Right kidney (tissue), 1 donor: ENCODE data around the gene AARS1.
"Not testable (repeated sequence)": the region's sequence is repeated elsewhere in the genome, so short reads cannot be mapped to it uniquely, and the experiment has no call there.

Experiments
- DNase-seq: peaks from one replicate; pipeline ENCODE4 v3.0.0-alpha.2; 2016

AARS1 gene

DNA sequence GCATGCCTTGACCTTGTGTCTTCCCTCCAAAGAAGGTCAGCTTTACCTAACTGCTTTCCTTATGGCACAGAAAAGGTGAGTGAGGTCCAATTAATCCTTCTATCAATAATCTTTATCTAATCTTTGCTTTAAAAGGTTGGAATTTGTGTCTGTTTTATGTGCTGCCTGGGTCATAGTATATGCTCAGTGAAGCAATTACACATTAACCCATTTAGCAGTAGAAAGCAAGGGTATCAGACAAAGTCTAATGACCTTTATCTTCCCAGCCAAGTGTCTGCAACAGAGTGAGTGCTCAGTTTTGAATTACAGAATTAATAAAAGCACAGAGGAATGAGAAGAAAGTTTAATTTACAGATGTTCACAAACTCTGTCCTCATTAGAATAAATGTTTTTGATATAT lies 63.3 kb downstream of the AARS1 start:
- DNase-seq: not testable (repeated sequence)

DNA sequence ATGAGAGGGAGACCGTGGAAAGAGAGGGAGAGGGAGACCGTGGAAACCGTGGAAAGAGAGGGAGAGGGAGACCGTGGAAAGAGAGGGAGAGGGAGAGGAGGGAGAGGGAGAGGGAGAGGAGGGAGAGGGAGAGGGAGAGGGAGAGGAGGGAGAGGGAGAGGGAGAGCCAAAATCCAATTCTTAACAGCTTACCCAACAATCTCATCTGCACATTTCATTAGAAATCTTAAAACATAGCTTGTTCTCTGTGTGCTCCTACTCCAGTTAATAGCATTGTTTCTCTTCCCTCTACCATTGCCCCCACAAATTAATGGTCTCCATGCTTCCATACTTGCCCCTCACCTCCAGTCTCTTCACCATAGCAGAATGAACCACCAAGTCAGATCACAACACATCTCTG lies 63.9 kb downstream of the AARS1 start:
- DNase-seq: not testable (repeated sequence)

DNA sequence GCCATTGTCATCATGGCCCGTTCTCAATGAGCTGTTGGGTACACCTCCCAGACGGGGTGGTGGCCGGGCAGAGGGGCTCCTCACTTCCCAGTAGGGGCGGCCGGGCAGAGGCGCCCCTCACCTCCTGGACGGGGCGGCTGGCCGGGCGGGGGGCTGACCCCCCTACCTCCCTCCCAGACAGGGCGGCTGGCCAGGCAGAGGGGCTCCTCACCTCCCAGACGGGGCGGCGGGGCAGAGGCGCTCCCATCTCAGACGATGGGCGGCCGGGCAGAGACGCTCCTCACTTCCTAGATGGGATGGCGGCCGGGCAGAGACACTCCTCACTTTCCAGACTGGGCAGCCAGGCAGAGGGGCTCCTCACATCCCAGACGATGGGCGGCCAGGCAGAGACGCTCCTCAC lies 64.7 kb downstream of the AARS1 start:
- DNase-seq: not testable (repeated sequence)

DNA sequence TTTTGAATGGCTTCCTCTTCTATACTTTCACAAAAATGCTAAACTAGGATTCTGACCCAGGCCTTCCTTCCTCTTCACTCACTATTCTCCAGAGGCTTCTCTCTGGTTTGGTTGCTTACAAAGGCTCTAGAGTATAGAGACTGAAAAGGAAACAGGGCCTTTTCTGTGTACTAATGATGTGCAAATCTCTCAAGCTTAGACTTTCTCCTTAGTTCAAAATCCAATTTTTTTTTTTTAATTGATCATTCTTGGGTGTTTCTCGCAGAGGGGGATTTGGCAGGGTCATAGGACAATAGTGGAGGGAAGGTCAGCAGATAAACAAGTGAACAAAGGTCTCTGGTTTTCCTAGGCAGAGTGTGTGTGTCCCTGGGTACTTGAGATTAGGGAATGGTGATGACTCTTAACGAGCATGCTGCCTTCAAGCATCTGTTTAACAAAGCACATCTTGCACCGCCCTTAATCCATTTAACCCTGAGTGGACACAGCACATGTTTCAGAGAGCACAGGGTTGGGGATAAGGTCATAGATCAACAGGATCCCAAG lies 65.3 kb downstream of the AARS1 start:
- not testable (repeated sequence) for DNase-seq

DNA sequence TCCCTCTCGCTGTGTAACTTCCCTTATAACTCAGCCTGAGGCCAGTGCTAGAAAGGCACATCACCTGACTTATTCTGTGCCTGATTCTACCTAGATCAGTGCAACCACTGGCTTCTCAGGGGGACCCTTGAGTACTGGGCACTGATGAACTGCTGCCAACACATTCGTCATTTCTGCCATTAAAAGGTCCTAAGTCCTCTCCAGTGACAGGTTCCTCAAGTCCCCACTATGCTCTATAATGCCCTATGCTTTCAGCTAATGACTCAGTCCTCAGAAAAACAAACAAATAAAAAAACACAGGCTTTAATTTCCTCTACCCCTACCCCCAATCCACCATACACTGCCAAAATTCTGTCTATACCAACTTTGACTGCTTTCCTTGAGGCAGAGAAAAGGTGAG lies 66.1 kb downstream of the AARS1 start:
- not testable (repeated sequence) for DNase-seq

DNA sequence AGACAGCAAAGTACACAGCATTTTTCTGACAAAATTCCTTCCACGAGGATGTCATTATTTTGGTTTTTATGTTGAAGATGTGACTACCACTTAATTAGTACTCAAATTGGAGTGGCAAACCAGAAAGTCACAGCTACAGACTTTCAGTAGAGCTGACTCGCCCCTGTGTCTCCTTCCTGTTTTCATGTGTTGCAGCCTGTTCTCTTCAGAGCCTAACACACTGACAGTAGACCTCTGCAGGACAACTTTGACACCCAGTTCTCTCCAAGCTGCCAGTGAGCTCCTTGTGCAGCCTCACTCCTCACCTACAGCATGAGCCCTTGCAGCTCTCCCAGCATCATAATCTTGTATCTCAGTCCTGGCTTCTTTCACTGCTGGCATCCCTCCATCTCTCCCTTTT lies 66.7 kb downstream of the AARS1 start:
- not testable (repeated sequence) for DNase-seq

DNA sequence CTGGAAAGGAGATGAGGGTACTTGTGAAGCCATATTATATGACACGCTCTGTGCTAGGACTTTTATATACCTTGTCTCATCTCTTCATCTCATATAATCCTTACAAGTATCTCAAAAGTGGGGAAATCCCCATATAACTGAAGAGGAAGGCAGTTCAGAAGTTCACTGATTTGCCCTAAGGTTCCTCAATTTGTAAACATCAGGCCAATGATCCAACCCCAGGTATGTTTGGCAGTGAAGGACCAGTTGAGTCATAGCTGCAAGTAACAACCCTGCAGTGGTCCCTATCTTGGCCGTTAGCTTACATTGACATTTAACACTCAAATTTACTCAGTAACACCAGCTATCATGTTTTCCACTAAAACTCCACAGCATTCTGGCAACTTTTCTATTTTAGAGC lies 70.7 kb downstream of the AARS1 start:
- not testable (repeated sequence) for DNase-seq

DNA sequence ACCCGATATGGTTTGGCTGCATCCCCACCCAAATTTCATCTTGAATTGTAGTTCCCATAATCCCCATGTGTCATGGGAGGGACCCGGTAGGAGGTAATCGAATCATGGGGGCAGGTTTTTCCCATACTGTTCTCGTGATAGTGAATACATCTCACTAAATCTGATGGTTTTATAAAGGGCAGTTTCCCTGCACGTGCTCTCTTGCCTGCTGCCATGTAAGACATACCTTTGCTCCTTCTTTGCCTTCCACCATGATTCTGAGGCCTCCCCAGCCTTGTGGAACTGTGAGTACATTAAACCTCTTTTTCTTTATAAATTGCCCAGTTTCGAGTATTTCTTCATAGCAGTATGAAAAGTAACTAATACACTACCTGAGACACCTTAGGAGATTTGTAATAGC lies 82.9 kb downstream of the AARS1 start:
- DNase-seq: not testable (repeated sequence)

DNA sequence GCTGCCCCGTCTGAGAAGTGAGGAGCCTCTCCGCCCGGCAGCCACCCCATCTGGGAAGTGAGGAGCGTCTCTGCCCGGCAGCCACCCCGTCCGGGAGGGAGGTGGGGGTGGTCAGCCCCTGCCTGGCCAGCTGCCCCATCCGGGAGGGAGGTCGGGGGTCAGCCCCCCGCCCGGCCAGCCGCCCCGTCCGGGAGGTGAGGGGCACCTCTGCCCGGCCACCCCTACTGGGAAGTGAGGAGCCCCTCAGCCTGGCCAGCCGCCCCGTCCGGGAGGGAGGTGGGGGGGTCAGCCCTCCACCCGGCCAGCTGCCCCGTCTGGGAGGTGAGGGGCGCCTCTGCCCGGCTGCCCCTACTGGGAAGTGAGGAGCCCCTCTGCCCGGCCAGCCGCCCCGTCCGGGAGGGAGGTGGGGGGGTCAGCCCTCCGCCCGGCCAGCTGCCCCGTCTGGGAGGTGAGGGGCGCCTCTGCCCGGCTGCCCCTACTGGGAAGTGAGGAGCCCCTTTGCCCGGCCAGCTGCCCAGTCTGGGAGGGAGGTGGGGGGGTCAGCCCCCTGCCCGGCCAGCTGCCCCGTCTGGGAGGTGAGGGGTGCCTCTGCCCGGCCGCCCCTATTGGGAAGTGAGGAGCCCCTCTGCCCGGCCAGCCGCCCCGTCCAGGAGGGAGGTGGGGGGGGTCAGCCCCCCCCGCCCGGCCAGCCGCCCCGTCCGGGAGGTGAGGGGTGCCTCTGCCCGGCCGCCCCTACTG lies 84.5 kb downstream of the AARS1 start:
- DNase-seq: not testable (repeated sequence)

DNA sequence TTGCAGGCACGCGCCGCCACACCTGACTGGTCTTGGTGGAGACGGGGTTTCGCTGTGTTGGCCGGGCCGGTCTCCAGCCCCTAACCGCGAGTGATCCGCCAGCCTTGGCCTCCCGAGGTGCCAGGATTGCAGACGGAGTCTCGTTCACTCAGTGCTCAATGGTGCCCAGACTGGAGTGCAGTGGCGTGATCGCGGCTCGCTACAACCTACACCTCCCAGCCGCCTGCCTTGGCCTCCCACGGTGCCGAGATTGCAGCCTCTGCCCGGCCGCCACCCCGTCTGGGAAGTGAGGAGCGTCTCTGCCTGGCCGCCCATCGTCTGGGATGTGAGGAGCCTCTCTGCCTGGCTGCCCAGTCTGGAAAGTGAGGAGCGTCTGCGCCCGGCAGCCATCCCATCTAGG lies 85.3 kb downstream of the AARS1 start:
- not testable (repeated sequence) for DNase-seq

DNA sequence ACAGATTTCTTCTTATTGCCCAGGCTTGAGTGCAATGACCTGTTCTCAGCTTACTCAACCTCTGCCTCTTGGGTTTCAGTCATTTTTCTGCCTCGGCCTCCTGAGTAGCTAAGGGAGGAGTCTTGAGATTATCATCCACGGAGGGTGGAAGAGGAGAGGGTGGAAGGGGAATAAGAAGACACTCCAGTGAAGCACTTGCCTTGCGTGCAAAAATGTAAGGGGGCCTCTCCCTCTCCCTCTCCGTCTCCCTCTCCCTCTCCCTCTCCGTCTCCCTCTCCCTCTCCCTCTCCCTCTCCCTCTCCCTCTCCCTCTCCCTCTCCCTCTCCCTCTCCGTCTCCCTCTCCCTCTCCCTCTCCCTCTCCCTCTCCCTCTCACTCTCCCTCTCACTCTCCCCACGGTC lies 85.8 kb downstream of the AARS1 start:
- not testable (repeated sequence) for DNase-seq
